AG09309 (cell line): ENCODE results near the gene ZNF324.
"Not testable (repeated sequence)": the region's sequence is repeated elsewhere in the genome, so short reads cannot be mapped to it uniquely, and the experiment has no call there.

ENCODE experiments used
- DNase-seq: peaks from one replicate; pipeline ENCODE4 v3.0.0-alpha.2; 2010; ENCODE audit warnings: low read depth
- H3K4me3 ChIP-seq: 2 replicates; pipeline ENCODE4 v1.5.1; 2011; ENCODE audit warnings: mild to moderate bottlenecking, low read depth, low read length, moderate library complexity; ENCODE audit not compliant: control insufficient read depth
- TF ChIP-seq, protein P1 (sequence below): IDR thresholded peaks from 2 replicates; pipeline ENCODE4 v1.5.1; 2011; ENCODE audit warnings: mild to moderate bottlenecking, low read depth, low read length, inconsistent platforms; ENCODE audit not compliant: insufficient read depth, control insufficient read depth; ENCODE audit errors: missing control alignments

ZNF324 gene

GRCh38 chr19:58479303-58479702 lies 12.4 kb downstream of the ZNF324 start:
- no peak overlapping the region for H3K4me3 ChIP-seq
- DNase-seq: no peak
- TF ChIP-seq, protein P1, sequence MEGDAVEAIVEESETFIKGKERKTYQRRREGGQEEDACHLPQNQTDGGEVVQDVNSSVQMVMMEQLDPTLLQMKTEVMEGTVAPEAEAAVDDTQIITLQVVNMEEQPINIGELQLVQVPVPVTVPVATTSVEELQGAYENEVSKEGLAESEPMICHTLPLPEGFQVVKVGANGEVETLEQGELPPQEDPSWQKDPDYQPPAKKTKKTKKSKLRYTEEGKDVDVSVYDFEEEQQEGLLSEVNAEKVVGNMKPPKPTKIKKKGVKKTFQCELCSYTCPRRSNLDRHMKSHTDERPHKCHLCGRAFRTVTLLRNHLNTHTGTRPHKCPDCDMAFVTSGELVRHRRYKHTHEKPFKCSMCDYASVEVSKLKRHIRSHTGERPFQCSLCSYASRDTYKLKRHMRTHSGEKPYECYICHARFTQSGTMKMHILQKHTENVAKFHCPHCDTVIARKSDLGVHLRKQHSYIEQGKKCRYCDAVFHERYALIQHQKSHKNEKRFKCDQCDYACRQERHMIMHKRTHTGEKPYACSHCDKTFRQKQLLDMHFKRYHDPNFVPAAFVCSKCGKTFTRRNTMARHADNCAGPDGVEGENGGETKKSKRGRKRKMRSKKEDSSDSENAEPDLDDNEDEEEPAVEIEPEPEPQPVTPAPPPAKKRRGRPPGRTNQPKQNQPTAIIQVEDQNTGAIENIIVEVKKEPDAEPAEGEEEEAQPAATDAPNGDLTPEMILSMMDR: no peak

DNA sequence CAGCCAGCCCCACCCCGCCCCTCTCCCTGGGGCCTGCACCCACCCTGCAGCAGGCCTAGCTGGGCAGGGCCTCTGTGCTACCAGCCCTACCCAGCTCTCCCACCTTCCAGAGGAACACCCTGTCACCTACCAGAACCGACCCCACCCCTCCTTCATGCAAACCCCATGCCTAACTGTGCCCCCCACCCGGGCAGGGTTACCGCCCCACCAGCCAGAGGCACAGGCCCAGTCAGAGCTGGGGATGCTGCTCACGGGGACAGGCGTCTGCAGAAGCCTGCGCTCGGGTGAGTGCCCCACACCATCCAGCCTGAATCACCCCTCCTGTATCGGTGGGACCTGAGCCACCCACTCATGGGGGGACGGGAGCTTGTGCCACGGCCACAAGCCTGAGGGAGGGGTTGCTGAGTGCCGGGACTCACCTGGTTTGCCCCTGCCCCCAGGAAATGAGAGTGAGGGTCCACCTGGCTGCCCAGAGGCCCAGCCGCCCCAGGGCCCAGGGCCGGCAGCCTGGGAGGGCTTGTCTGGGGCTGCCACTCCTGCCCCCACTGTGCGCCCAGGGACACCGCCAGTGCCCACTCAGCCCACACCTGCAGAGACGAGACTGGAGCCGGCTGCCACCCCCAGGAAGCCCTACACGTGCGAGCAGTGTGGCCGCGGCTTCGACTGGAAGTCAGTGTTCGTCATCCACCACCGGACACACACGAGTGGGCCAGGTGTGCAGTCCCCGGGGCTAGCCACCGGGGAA lies 13.0 kb downstream of the ZNF324 start:
- TF ChIP-seq, protein P1: no peak
- DNase-seq: no peak
- no peak overlapping the region for H3K4me3 ChIP-seq

DNA sequence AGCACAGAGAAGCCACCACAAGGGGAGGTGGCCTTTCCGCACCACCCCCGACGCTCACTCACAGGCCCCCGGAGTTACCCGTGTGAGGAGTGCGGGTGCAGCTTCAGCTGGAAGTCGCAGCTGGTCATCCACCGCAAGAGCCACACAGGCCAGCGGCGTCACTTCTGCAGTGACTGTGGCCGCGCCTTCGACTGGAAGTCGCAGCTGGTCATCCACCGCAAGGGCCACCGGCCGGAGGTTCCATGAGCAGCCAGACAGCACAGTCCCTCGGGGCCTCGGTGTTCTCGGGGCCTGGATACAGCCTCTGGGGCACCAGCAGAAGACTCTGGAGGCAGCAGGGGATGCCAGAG lies 13.6 kb downstream of the ZNF324 start:
- TF ChIP-seq, protein P1: no peak
- H3K4me3 ChIP-seq: no peak overlapping the region
- DNase-seq: no peak

DNA sequence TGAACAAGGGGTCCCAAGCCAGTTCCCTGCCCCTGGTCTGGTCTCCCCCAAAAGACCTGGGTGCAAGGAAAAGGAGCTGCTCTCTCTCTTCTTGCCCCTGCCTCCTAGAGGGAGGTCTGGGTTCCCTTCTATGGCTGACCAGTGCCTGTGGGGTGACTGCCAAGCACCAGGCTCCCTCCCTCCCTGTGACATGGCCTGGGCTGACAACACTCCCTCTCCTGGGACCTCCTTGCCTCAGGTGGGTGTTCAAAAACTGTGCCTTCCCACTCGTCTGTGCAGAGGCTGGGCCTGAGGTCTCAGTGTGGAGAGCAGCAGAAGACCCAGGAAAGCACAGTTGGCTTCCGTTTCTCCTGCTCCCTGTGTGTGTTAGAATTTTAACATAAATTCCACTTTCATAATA lies 14.0 kb downstream of the ZNF324 start:
- DNase-seq: no peak
- TF ChIP-seq, protein P1: no peak
- H3K4me3 ChIP-seq: no peak overlapping the region

DNA sequence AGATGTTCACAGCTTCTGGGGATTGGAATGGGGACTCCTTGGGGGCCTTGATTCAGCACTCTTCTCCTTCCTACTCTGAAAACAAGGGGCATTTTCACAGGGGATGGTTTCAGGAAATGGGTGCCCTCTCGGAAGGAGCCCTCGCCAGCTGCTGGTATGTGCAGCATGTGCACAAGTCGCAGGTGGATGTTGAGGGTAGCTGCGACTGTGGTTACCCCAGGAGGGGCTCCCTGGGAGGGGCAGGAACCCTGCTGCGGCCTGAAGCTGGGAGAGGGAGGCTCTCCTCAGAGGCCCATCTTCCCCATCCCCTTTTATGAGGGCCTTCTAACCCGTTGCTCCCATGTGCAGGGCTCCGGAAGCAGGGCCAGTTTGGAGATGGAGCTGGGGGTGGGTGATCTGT lies 15.5 kb downstream of the ZNF324 start:
- TF ChIP-seq, protein P1: no peak

GRCh38 chr19:58483776-58484175 lies 16.9 kb downstream of the ZNF324 start:
- DNase-seq: no peak
- no peak overlapping the region for H3K4me3 ChIP-seq
- TF ChIP-seq, protein P1: no peak

More for the DNA sequence above, 15.5 kb downstream of the ZNF324 start:
- no peak overlapping the region for H3K4me3 ChIP-seq
- DNase-seq: no peak

- not testable (repeated sequence) for DNase-seq, H3K4me3 ChIP-seq
These were observed 17.5 kb downstream of the ZNF324 start for GRCh38 chr19:58484349-58484748.
